SW 1271 (cell line): ENCODE data around the gene GM2A.
A peak's percentile ranks its signal among the peaks of the same experiment; 100 is the strongest.
"Not testable (repeated sequence)": the region's sequence is repeated elsewhere in the genome, so short reads cannot be mapped to it uniquely, and the experiment has no call there.

Experiments used
- DNase-seq, 2 experiments: peaks; one replicate each; lab custom pipeline; 2025; lab: John Stamatoyannopoulos, UW

GM2A gene

GRCh38 chr5:151227918-151228447, 25.0 kb upstream of the GM2A start:
- DNase-seq: no peak

- DNase-seq: no peak
Observed at GRCh38 chr5:151228986-151229385, 24.0 kb upstream of the GM2A start.

- no peak for DNase-seq
Observed at GRCh38 chr5:151230048-151230680, 22.8 kb upstream of the GM2A start.

GRCh38 chr5:151231359-151231758, 21.6 kb upstream of the GM2A start:
- no peak for DNase-seq

- DNase-seq: no peak
Observed at GRCh38 chr5:151233616-151234085, 19.3 kb upstream of the GM2A start.

- no peak for DNase-seq
Observed at GRCh38 chr5:151234476-151235238, 18.3 kb upstream of the GM2A start.

GRCh38 chr5:151235239-151235571, 17.8 kb upstream of the GM2A start:
- DNase-seq: not testable (repeated sequence)

- no peak for DNase-seq
Observed at GRCh38 chr5:151236888-151237287, 16.1 kb upstream of the GM2A start.

GRCh38 chr5:151237685-151238084, 15.3 kb upstream of the GM2A start:
- DNase-seq: no peak

GRCh38 chr5:151238303-151238741, 14.7 kb upstream of the GM2A start:
- no peak for DNase-seq

- peak in 1 of 2 experiments; percentile 67 for DNase-seq
Observed at GRCh38 chr5:151239237-151239861, 13.6 kb upstream of the GM2A start.

- not testable (repeated sequence) for DNase-seq
Observed at GRCh38 chr5:151240268-151240835, 12.6 kb upstream of the GM2A start.

- DNase-seq: no peak
Observed at GRCh38 chr5:151240924-151241635, 11.9 kb upstream of the GM2A start.

GRCh38 chr5:151243127-151243526, 9.9 kb upstream of the GM2A start:
- no peak for DNase-seq

GRCh38 chr5:151243564-151243963, 9.4 kb upstream of the GM2A start:
- DNase-seq: no peak

GRCh38 chr5:151244206-151244605, 8.8 kb upstream of the GM2A start:
- no peak for DNase-seq

GRCh38 chr5:151245680-151246219, 7.2 kb upstream of the GM2A start:
- no peak for DNase-seq

GRCh38 chr5:151248651-151249050, 4.3 kb upstream of the GM2A start:
- no peak for DNase-seq

- DNase-seq: no peak
Observed at GRCh38 chr5:151249281-151249680, 3.7 kb upstream of the GM2A start.

GRCh38 chr5:151250346-151251000, 2.5 kb upstream of the GM2A start:
- DNase-seq: no peak

- DNase-seq: no peak
Observed at GRCh38 chr5:151251001-151251551, 1.9 kb upstream of the GM2A start.
